Activated CD4-positive, CD25-positive, alpha-beta regulatory T cell treated with anti-CD3 and anti-CD28 coated beads, Interleukin-2, amount 50 U/mL, for 16 hours (primary cell): ENCODE results near the gene PRSS53.
A peak's percentile ranks its signal among the peaks of the same experiment; 100 is the strongest.

Experiments used
- DNase-seq: peaks from one replicate; pipeline ENCODE4 v3.0.0-alpha.2; 2020; ENCODE audit warnings: low read depth, low spot score

Gene PRSS53

DNA sequence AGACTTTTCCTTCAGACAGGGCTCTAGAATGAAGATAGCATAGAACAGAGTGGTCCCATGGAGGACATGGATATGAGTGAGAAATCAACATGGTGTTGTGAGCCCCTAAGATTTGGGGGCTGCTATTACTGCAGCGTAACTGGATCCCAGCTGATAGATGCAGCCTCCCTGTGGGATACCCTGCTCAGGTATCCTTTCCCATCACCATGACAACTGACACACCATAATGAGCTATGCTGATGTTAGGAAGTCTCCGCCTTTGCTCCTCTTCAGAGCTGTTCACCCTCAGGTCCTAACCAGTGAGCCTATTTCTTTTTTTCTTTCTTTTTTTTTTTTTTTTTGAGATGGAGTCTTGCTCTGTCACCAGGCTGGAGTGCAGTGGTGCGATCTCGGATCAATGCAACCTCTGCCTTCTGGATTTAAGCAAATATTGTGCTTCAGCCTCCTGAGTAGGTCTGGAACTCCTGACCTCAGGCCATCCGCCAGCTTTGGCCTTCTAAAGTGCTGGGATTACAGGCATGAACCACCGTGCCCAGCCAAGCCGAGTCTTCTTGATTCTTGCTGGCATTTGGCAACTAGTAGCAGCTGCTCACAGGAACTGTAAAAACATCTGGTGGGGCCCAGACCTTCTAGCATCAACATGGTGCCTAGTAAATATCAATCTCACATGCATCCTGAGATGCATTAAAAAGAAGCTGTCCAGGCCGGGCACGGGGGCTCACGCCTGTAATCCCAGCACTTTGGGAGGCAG lies 38.3 kb downstream of the PRSS53 start:
- no peak for DNase-seq

- no peak for DNase-seq
Observed at GRCh38 chr16:31043898-31044481, 44.8 kb downstream of the PRSS53 start.

GRCh38 chr16:31043352-31043751 lies 45.4 kb downstream of the PRSS53 start:
- no peak for DNase-seq

GRCh38 chr16:31042866-31043265 lies 45.9 kb downstream of the PRSS53 start:
- DNase-seq = no peak

DNA sequence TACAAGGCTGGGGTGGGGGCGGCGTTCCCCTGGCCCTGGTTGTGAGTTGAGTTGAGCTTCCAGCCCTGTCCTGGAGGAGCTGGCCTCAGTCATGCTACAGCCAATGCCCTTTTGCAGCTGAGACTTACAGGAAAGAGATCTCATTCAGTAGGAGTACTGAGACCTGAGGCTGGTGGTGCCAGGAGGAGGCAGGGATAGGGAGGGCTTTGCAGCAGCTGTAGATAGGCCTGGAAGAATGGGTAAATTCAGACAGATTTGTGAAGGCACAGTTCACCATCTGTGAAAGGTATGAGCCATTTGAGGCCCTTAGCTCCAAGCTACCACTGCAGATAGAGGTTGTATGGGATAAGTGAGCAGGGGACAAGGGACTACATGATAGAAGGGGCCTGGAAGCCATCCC lies 49.8 kb downstream of the PRSS53 start:
- DNase-seq = no peak

DNA sequence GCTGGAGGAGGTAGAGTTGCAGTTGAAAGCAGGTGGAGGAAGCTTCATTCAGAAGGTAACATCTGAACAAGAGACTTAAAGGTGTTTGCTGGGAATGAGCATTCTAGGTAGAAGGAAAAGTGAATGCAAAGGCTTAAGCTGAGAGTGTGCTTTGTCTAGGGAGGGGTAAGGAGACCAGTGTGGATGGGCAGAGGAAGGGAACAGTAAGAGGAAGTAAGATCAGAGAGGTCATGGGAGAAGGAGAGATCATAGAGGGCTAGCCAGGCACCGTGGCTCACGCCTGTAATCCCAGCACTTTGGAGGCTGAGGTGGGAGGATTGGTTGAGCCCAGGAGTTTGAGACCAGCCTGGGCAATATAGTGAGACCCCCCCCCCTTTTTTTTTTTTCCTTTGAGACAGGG lies 52.1 kb downstream of the PRSS53 start:
- no peak for DNase-seq

GRCh38 chr16:31033709-31034492 lies 54.8 kb downstream of the PRSS53 start:
- DNase-seq = peak; percentile 76
